Neural cell (in vitro differentiated cells): ENCODE results near the gene AIF1L. TPM values are rescaled to one million over a fixed set of nuclear protein-coding genes. Genes with fewer than 3 reads are reported as not detected.

Experiments
- H2AFZ ChIP-seq: fragments of 200-600, 300-800 bp; sonication (generic), shearing (Covaris generic); 2 replicates; pipeline ENCODE4 v1.6.0; 2014; ENCODE audit warnings: low read depth, mild to moderate bottlenecking, antibody characterized with exemption, low read length, moderate library complexity
- H3F3A ChIP-seq: fragments of 200-600 bp; shearing (Covaris generic); 2 replicates; pipeline ENCODE4 v1.6.1; 2016; ENCODE audit warnings: mild to moderate bottlenecking, moderate library complexity, mixed read lengths, antibody characterized with exemption, low read length; ENCODE audit not compliant: insufficient read depth, poor library complexity, severe bottlenecking
- H3K27ac ChIP-seq: fragments of 200-600, 300-800 bp; sonication (generic), shearing (Covaris generic); 2 replicates; pipeline ENCODE4 v1.5.1; 2014; ENCODE audit warnings: mild to moderate bottlenecking, low read length, moderate library complexity
- H3K27me3 ChIP-seq: fragments of 300-800, 200-600 bp; sonication (generic), shearing (Covaris generic); 2 replicates; pipeline ENCODE4 v1.6.0; 2014; ENCODE audit warnings: mild to moderate bottlenecking, low read depth, low read length, moderate library complexity; ENCODE audit not compliant: insufficient read depth
- H3K36me3 ChIP-seq: fragments of 300-800, 200-600 bp; sonication (generic), shearing (Covaris generic); 2 replicates; pipeline ENCODE4 v1.5.1; 2014; ENCODE audit warnings: mild to moderate bottlenecking, antibody characterized with exemption, low read length, moderate library complexity; ENCODE audit not compliant: insufficient read depth
- H3K4me2 ChIP-seq: fragments of 300-800, 200-600 bp; sonication (generic), shearing (Covaris generic); 2 replicates; pipeline ENCODE4 v1.6.0; 2014; ENCODE audit warnings: mild to moderate bottlenecking, low read length
- H3K4me3 ChIP-seq: fragments of 300-800, 200-600 bp; sonication (generic), shearing (Covaris generic); 2 replicates; pipeline ENCODE4 v1.5.1; 2014; ENCODE audit warnings: mild to moderate bottlenecking, low read length, moderate library complexity
- H3K79me2 ChIP-seq: fragments of 200-600 bp; shearing (Covaris generic); replicated peaks from 2 replicates; pipeline ENCODE4 v1.6.0; 2014; ENCODE audit warnings: mild to moderate bottlenecking, low read length, moderate library complexity; ENCODE audit not compliant: insufficient read depth
- H3K9ac ChIP-seq: fragments of 300-800, 200-600 bp; sonication (generic), shearing (Covaris generic); 2 replicates; pipeline ENCODE4 v1.6.1; 2016; ENCODE audit warnings: mild to moderate bottlenecking, low read length, mixed read lengths
- H3K9me2 ChIP-seq: fragments of 200-600 bp; shearing (Covaris generic); 2 replicates; pipeline ENCODE4 v1.6.1; 2016; ENCODE audit warnings: mild to moderate bottlenecking, low read length, mixed read lengths; ENCODE audit not compliant: insufficient read depth
- H3K9me3 ChIP-seq: fragments of 200-600, 300-800 bp; sonication (generic), shearing (Covaris generic); 2 replicates; pipeline ENCODE4 v1.6.1; 2016; ENCODE audit warnings: mild to moderate bottlenecking, mixed run types, low read length, moderate library complexity, mixed read lengths
- H4K20me1 ChIP-seq: fragments of 200-600 bp; shearing (Covaris generic); 2 replicates; pipeline ENCODE4 v1.6.1; 2016; ENCODE audit warnings: mild to moderate bottlenecking, mixed run types; ENCODE audit not compliant: insufficient read depth
- CTCF ChIP-seq: fragments of 450-650 bp; IDR thresholded peaks from 2 replicates; pipeline ENCODE4 v1.5.1; 2014; ENCODE audit warnings: antibody characterized with exemption, mild to moderate bottlenecking, moderate library complexity; ENCODE audit not compliant: poor library complexity, severe bottlenecking
- EP300 ChIP-seq: fragments of 450-650 bp; conservative IDR thresholded peaks from 2 replicates; pipeline ENCODE4 v1.6.1; 2014; ENCODE audit warnings: antibody characterized with exemption, mild to moderate bottlenecking, moderate library complexity; ENCODE audit not compliant: poor library complexity, severe bottlenecking
- EZH2 ChIP-seq: fragments of 200-600, 300-800 bp; shearing (Covaris generic), sonication (generic); IDR thresholded peaks from 2 replicates; pipeline ENCODE4 v1.6.1; 2014; ENCODE audit warnings: antibody characterized with exemption, low read length, borderline replicate concordance, mild to moderate bottlenecking; ENCODE audit not compliant: insufficient read depth, poor library complexity, severe bottlenecking
- MXI1 ChIP-seq: fragments of 450-650 bp; conservative IDR thresholded peaks from 2 replicates; pipeline ENCODE4 v1.6.1; 2014; ENCODE audit warnings: antibody characterized with exemption, mild to moderate bottlenecking; ENCODE audit not compliant: poor library complexity, severe bottlenecking
- POLR2AphosphoS5 ChIP-seq: IDR thresholded peaks from 2 replicates; pipeline ENCODE4 v1.6.1; 2012
- RAD21 ChIP-seq: fragments of 450-650 bp; conservative IDR thresholded peaks from 2 replicates; pipeline ENCODE4 v1.6.1; 2014; ENCODE audit warnings: antibody characterized with exemption, mild to moderate bottlenecking, moderate library complexity
- REST ChIP-seq: IDR thresholded peaks from 2 replicates; pipeline ENCODE4 v1.6.1; 2012; ENCODE audit warnings: borderline replicate concordance
- SMC3 ChIP-seq: fragments of 450-650 bp; conservative IDR thresholded peaks from 2 replicates; pipeline ENCODE4 v1.6.1; 2014; ENCODE audit warnings: antibody characterized with exemption, mild to moderate bottlenecking, moderate library complexity; ENCODE audit not compliant: poor library complexity
- TAF1 ChIP-seq: IDR thresholded peaks from 2 replicates; pipeline ENCODE4 v1.6.1; 2012; ENCODE audit warnings: low read depth
- polyA plus RNA-seq: library from polyadenylated mRNA; depleted of rRNA; stranded (reverse); fragments of >200 nt; gene quantifications from 2 replicates; pipeline ENCODE4 v1.2.3, GENCODE V29; 2014

The AIF1L gene
- polyA plus RNA-seq, 1 donor from 2014 or later: 3.4 TPM

- no peak overlapping the region for H3K9ac ChIP-seq
- TF ChIP-seq MXI1 (no peak), REST (no peak)
- H2AFZ ChIP-seq: no peak overlapping the region
- no peaks in the 10 kb centered on the region for H3K79me2 ChIP-seq
- no peaks in the 10 kb centered on the region for H3F3A ChIP-seq
- H3K4me2 ChIP-seq: no peak overlapping the region
- no peaks in the 10 kb centered on the region for H4K20me1 ChIP-seq
- no peak overlapping the region for H3K4me3 ChIP-seq
- H3K36me3 ChIP-seq: peaks cover 3% of the 10 kb centered on the region
- no peaks in the 10 kb centered on the region for H3K9me2 ChIP-seq
- no peaks in the 10 kb centered on the region for H3K9me3 ChIP-seq
- H3K27me3 ChIP-seq: no peaks in the 10 kb centered on the region
- H3K27ac ChIP-seq: no peak overlapping the region
Observed at GRCh38 chr9:131161585-131161984, 65.3 kb downstream of the AIF1L start.

- TF ChIP-seq EP300 (no peak), RAD21 (no peak), TAF1 (no peak), SMC3 (no peak), POLR2AphosphoS5 (no peak), MXI1 (no peak), CTCF (no peak), EZH2 (no peak), REST (no peak)
- no peaks in the 10 kb centered on the region for H3K36me3 ChIP-seq
- no peak overlapping the region for H3K9ac ChIP-seq
- no peaks in the 10 kb centered on the region for H3K9me2 ChIP-seq
- no peaks in the 10 kb centered on the region for H3F3A ChIP-seq
- H3K27ac ChIP-seq: no peak overlapping the region
- H3K27me3 ChIP-seq: no peaks in the 10 kb centered on the region
- H3K4me2 ChIP-seq: no peak overlapping the region
- H2AFZ ChIP-seq: no peak overlapping the region
- H3K79me2 ChIP-seq: no peaks in the 10 kb centered on the region
- no peaks in the 10 kb centered on the region for H4K20me1 ChIP-seq
- no peak overlapping the region for H3K4me3 ChIP-seq
- no peaks in the 10 kb centered on the region for H3K9me3 ChIP-seq
Observed at GRCh38 chr9:131162886-131163285, 66.6 kb downstream of the AIF1L start.
